AG09309 (cell line): ENCODE data around the gene CRY1.
A peak's percentile ranks its signal among the peaks of the same experiment; 100 is the strongest.

Experiments
- DNase-seq: peaks from one replicate; pipeline ENCODE4 v3.0.0-alpha.2; 2010; ENCODE audit warnings: low read depth
- H3K4me3 ChIP-seq: 2 replicates; pipeline ENCODE4 v1.5.1; 2011; ENCODE audit warnings: mild to moderate bottlenecking, low read depth, low read length, moderate library complexity; ENCODE audit not compliant: control insufficient read depth
- TF ChIP-seq, protein P1 (sequence below): IDR thresholded peaks from 2 replicates; pipeline ENCODE4 v1.5.1; 2011; ENCODE audit warnings: mild to moderate bottlenecking, low read depth, low read length, inconsistent platforms; ENCODE audit not compliant: insufficient read depth, control insufficient read depth; ENCODE audit errors: missing control alignments

CRY1 gene

DNA sequence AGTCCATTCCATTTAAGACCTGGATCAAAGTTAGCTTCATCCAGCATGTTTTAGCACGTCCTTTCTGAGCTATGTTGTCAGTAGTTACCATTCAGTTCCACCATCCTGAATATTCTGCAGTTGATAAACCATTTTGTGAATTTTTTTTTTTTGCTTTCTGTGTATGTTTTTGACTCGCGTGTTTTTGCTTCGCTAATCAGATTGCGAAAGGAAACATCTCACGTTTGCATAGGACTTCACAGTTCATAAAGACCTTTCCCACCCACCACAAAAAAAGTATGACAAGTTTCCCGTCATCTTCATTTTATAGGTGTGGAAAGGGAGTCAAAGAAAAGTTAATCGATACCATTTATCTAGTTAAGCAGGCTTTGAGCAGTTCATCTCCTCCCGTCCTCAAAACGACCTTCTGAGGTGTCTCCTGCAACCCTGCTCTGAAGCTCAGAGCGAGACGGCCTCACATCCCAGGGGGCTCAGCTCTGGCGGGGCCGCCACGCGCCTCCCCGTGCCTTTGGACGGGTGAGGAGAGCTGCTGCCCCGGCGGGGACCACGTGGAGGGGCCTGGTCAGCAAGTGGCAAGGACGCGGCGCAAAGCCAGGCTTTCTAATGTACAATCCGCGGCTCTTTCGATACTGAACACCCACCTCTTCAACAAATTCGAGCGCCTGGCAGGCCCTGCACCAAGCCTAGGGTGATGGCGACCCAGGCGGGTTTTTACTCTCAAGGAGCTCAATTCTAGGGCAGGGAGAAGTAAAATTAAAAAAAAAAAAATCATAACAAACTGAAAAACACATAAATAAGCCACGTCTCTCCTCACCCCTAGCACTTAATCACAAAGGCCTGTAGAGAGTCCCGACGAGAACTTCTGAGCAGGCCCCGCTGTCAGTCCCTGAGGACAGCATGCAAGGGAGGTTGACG, 138.6 kb downstream of the CRY1 start:
- H3K4me3 ChIP-seq: peak overlapping the region; percentile 59
- TF ChIP-seq, protein P1, sequence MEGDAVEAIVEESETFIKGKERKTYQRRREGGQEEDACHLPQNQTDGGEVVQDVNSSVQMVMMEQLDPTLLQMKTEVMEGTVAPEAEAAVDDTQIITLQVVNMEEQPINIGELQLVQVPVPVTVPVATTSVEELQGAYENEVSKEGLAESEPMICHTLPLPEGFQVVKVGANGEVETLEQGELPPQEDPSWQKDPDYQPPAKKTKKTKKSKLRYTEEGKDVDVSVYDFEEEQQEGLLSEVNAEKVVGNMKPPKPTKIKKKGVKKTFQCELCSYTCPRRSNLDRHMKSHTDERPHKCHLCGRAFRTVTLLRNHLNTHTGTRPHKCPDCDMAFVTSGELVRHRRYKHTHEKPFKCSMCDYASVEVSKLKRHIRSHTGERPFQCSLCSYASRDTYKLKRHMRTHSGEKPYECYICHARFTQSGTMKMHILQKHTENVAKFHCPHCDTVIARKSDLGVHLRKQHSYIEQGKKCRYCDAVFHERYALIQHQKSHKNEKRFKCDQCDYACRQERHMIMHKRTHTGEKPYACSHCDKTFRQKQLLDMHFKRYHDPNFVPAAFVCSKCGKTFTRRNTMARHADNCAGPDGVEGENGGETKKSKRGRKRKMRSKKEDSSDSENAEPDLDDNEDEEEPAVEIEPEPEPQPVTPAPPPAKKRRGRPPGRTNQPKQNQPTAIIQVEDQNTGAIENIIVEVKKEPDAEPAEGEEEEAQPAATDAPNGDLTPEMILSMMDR: no peak
- no peak for DNase-seq

GRCh38 chr12:106953352-106954250, 139.7 kb downstream of the CRY1 start:
- H3K4me3 ChIP-seq: no peak overlapping the region
- TF ChIP-seq, protein P1: no peak
- DNase-seq: no peak

DNA sequence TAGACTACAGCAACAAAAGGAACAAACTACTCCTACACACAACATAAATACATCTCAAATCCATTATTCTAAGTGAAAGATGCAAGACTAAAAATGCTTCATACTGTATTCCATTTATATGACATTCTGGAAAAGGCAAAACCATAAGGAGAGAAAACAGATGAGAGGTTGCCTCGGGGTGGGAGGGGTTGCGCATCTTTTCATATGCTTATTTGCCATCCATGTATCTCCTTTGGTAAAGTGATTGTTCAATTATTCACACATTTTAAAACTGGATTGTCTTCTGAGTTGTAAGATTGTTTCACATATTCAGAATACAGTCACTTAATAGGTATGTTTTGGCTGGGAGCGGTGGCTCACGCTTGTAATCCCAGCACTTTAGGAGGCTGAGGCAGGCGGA, 142.8 kb downstream of the CRY1 start:
- no peak overlapping the region for H3K4me3 ChIP-seq
- TF ChIP-seq, protein P1: no peak
- no peak for DNase-seq

DNA sequence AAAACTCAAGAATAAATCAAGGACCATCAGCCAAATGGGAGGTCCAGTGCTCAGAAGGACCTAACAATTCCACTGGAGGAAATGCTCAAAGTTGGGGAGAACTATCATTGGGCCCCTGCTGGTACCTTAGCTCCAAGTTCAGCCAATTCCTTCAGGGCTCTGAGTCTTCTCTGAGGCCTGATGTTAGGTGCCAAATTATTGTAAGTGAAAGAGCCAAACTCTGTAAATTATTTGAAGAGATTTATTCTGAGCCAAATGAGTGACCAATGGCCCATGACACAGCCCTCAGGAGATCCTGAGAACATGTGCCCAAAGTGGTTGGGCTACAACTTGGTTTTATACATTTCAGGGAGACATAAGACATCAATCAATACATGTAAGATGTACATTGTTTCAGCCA, 145.9 kb downstream of the CRY1 start:
- no peak overlapping the region for H3K4me3 ChIP-seq
- no peak for DNase-seq
- TF ChIP-seq, protein P1: no peak

GRCh38 chr12:106945261-106945851, 148.0 kb downstream of the CRY1 start:
- DNase-seq: no peak
- TF ChIP-seq, protein P1: no peak
- no peak overlapping the region for H3K4me3 ChIP-seq

DNA sequence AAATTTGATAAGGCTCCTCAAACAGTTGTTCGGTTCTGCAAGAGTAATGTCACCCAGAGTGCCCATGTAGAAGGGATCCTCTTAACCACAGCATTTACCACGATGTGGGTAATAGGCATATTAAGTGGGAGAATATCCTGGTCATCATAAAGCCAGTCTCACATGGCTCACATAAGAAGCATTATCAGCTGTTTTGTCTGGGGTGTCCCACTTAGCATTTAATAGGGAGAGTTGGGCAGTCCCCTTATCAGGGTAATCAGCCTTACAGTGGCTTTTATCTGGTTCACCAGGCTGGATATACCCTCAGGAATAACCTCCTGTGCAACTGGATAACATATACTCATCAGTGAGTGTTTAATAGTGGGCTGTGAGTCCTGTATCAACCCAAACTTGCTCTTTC, 150.6 kb downstream of the CRY1 start:
- no peak for DNase-seq
- no peak overlapping the region for H3K4me3 ChIP-seq
- TF ChIP-seq, protein P1: no peak
